ENCODE measurements around the gene URB2. TPM values are rescaled to one million over a fixed set of nuclear protein-coding genes. Genes with fewer than 3 reads are reported as not detected.
A peak's percentile ranks its signal among the peaks of the same experiment; 100 is the strongest.

URB2 gene
- total RNA-seq, 2 experiments from 2014 or later, result 28.9 to 30.1 TPM

DNA sequence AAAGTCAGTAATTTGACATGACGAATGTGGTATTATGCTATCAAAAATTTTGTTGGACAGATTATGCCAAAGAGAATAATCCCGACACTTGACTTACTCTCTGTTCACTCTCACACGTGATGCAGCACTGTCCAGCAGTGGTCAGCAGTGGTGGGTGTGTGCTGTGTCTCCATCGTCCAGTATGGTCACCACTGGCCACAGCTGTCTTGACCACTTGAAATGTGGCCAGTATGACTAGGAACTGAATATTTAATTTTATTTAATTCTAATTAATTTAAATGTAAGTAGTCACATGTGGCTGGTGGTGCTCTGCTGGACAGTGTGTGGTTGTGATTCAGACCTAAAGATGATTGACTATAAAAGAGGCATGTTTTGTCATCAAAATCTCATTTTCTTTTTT lies 24.0 kb downstream of the URB2 start:
- Mint-ChIP-seq H3K36me3 (peaks cover 14% of the 10 kb centered on the region), H3K27ac (no peak overlapping the region), H3K4me3 (no peak overlapping the region), H3K4me1 (no peaks in the 10 kb centered on the region), H3K27me3 (no peaks in the 10 kb centered on the region), H3K9me3 (no peaks in the 10 kb centered on the region)
- DNase-seq, result no peak

- Mint-ChIP-seq H3K9me3 (no peaks in the 10 kb centered on the region), H3K27me3 (no peaks in the 10 kb centered on the region), H3K4me3 (no peak overlapping the region), H3K27ac (no peak overlapping the region), H3K36me3 (peaks cover 11% of the 10 kb centered on the region), H3K4me1 (no peaks in the 10 kb centered on the region)
- DNase-seq, result no peak
These were observed 25.5 kb downstream of the URB2 start for GRCh38 chr1:229651546-229651945.

- no peak overlapping the region for H3K4me3 Mint-ChIP-seq
- H3K27ac Mint-ChIP-seq, result no peak overlapping the region
- H3K4me1 Mint-ChIP-seq, result peaks cover 6% of the 10 kb centered on the region
- peaks cover 11% of the 10 kb centered on the region for H3K36me3 Mint-ChIP-seq
- H3K9me3 Mint-ChIP-seq, result no peaks in the 10 kb centered on the region
- no peaks in the 10 kb centered on the region for H3K27me3 Mint-ChIP-seq
- no peak for DNase-seq
These were observed 27.4 kb downstream of the URB2 start for GRCh38 chr1:229653420-229653819.

GRCh38 chr1:229655781-229656180 lies 29.7 kb downstream of the URB2 start:
- Mint-ChIP-seq H3K4me1 (peaks cover 6% of the 10 kb centered on the region), H3K4me3 (no peak overlapping the region), H3K27me3 (no peaks in the 10 kb centered on the region), H3K36me3 (peaks cover 19% of the 10 kb centered on the region), H3K27ac (no peak overlapping the region), H3K9me3 (no peaks in the 10 kb centered on the region)
- no peak for DNase-seq

GRCh38 chr1:229657993-229658755 lies 32.1 kb downstream of the URB2 start:
- H3K4me3 Mint-ChIP-seq, result no peak overlapping the region
- no peak overlapping the region for H3K27ac Mint-ChIP-seq
- H3K27me3 Mint-ChIP-seq, result no peaks in the 10 kb centered on the region
- DNase-seq, result no peak
- H3K4me1 Mint-ChIP-seq, result peaks cover 13% of the 10 kb centered on the region
- H3K9me3 Mint-ChIP-seq, result no peaks in the 10 kb centered on the region
- H3K36me3 Mint-ChIP-seq, result peaks cover 37% of the 10 kb centered on the region

DNA sequence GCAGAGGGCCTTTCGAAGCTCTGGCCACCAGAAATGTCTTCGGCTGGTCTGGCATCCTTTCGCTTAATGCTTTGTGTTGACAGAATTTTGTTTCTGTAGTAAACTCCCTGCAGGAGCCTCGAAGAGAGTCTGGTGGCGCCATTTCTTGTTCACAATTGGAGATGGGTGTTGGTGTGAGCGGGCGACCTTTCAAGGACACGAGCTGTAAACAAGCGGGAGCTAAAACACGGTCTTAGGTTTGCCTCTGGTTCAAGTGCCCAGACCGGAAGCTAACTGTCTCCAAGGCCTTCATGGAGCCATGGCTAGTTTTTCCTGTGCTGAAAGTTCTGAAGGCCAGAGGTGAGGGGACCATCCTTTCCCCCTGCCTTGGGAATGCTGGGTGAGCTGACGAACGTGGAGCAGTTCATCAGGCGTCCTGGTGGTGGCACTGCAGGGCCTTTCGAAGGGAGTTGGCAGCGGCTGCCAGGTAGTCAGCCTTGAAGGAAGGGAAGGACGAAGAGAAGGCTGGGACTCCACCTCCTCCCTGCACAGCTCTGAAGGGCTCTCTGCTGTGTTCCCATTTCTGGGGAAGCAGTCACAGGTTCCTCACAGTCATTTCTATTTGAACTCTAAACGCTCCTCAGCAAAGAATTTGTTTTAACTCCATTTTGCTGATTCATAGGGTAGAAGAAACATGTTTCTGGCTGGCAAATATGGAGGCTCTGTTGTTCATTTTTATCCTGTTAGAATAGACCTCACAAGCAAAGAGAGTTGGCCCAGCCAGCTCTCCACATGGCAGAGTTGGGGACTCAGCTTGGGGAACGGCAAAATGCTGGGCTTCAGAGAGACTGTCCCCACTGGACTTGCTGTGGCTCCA lies 35.2 kb downstream of the URB2 start:
- H3K27me3 Mint-ChIP-seq, result no peaks in the 10 kb centered on the region
- H3K4me3 Mint-ChIP-seq, result no peak overlapping the region
- H3K36me3 Mint-ChIP-seq, result peaks cover 33% of the 10 kb centered on the region
- H3K4me1 Mint-ChIP-seq, result peaks cover 13% of the 10 kb centered on the region
- H3K27ac Mint-ChIP-seq, result peak overlapping the region; percentile 17
- H3K9me3 Mint-ChIP-seq, result no peaks in the 10 kb centered on the region
- peak; percentile 57 for DNase-seq

GRCh38 chr1:229661897-229662296 lies 35.9 kb downstream of the URB2 start:
- Mint-ChIP-seq H3K27me3 (no peaks in the 10 kb centered on the region), H3K9me3 (no peaks in the 10 kb centered on the region), H3K4me1 (peaks cover 13% of the 10 kb centered on the region), H3K36me3 (peaks cover 34% of the 10 kb centered on the region), H3K27ac (no peak overlapping the region), H3K4me3 (no peak overlapping the region)
- no peak for DNase-seq

- Mint-ChIP-seq H3K27ac (no peak overlapping the region), H3K4me3 (no peak overlapping the region), H3K27me3 (no peaks in the 10 kb centered on the region), H3K4me1 (peaks cover 7% of the 10 kb centered on the region), H3K9me3 (no peaks in the 10 kb centered on the region), H3K36me3 (peaks cover 29% of the 10 kb centered on the region)
- DNase-seq, result peak; percentile 83
These were observed 38.2 kb downstream of the URB2 start for GRCh38 chr1:229664133-229664689.

DNA sequence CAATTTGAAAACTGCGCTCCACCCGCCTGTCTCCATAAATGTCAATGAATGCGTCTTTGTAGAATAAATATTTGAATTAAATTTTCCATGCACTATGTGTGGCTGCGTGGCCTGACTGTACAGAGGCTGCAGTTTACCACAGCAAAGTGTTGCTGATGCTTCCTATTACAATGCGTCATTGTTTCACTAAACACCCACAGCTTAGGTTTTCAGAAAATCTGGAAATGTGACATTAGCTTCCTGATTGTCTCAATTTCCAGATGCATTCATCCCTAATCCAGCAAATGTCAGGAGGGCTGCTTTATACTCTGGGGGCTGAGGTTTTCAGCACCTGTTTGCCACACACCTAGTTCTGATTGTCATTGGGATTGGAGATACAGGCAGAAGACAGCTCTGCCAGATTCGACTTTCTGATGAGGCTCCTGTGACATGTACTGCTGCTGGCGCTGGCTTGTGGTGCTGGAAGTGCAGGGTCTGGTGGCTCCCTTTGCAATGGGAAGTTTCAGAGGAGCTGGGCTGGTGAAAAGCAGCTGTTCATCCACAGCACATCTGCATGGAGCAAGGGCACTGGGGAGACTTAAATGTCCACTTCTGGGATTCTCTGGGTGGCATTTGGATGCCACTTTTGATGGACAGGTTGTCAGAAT lies 40.0 kb downstream of the URB2 start:
- no peak overlapping the region for H3K4me3 Mint-ChIP-seq
- H3K36me3 Mint-ChIP-seq, result peaks cover 24% of the 10 kb centered on the region
- no peaks in the 10 kb centered on the region for H3K27me3 Mint-ChIP-seq
- no peaks in the 10 kb centered on the region for H3K9me3 Mint-ChIP-seq
- H3K27ac Mint-ChIP-seq, result no peak overlapping the region
- peaks cover 5% of the 10 kb centered on the region for H3K4me1 Mint-ChIP-seq
- DNase-seq, result no peak

DNA sequence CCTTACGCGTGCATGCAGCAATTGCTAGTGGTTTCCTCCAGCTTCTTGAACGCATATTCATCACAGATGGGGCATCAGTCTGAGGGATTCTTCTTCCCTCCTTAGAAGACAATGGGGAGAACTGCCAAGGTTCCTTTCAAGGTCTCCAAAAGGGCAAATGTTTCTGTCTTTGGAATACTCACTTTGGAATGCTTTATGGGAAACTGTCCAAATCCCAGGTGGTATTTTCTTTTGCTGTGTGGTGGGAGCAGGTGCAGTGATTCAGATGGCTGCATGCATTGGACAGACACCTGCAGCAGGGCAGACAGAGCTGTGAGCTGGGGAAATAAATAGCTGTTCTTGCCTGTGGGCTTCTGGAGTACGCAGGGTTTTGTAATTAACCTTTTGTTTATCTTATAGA lies 40.5 kb downstream of the URB2 start:
- Mint-ChIP-seq H3K4me3 (no peak overlapping the region), H3K4me1 (no peaks in the 10 kb centered on the region), H3K27me3 (no peaks in the 10 kb centered on the region), H3K9me3 (no peaks in the 10 kb centered on the region), H3K27ac (no peak overlapping the region), H3K36me3 (peaks cover 19% of the 10 kb centered on the region)
- DNase-seq, result no peak

DNA sequence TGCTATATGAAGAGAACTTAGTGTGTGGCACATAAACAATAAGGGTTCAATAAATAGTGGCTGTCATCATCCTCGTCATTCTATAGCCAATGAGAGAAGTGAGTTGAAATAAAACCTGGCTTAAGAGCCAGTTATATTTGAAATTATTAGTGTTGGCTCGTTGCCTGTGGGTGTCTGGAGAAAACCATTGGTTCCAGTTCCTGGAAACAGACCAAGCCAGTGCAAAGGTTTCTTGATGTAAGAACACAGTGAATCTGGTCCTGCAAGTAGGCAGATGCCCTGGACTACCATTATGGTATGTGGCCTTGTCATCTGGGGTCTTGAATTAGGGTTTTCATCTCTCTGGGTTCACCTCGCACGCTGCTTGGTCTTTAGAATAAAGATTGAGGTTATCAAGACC lies 43.3 kb downstream of the URB2 start:
- DNase-seq, result no peak
- Mint-ChIP-seq H3K4me1 (peaks cover 5% of the 10 kb centered on the region), H3K36me3 (peaks cover 15% of the 10 kb centered on the region), H3K27me3 (no peaks in the 10 kb centered on the region), H3K27ac (no peak overlapping the region), H3K9me3 (no peaks in the 10 kb centered on the region), H3K4me3 (no peak overlapping the region)

DNA sequence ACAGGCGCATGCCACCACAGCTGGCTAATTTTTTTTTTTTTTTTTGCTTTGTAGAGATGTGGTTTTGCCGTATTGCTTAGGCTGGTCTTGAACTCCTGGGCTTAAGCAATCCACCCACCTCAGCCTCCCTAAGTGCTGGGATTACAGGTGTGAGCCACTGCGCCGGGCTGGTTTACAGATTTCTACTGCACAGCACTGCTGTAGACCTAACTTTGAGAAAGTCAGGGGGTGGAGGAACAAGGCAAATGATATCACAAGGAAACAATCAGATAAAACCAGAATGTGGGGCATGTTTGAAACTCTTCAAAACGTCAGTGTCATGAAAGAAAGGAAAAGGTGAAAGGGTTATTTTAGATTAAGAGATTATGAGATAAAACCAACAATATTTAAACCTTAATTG lies 45.3 kb downstream of the URB2 start:
- no peak for DNase-seq
- no peak overlapping the region for H3K27ac Mint-ChIP-seq
- H3K27me3 Mint-ChIP-seq, result no peaks in the 10 kb centered on the region
- peaks cover 13% of the 10 kb centered on the region for H3K36me3 Mint-ChIP-seq
- H3K4me1 Mint-ChIP-seq, result peaks cover 7% of the 10 kb centered on the region
- no peak overlapping the region for H3K4me3 Mint-ChIP-seq
- no peaks in the 10 kb centered on the region for H3K9me3 Mint-ChIP-seq

DNA sequence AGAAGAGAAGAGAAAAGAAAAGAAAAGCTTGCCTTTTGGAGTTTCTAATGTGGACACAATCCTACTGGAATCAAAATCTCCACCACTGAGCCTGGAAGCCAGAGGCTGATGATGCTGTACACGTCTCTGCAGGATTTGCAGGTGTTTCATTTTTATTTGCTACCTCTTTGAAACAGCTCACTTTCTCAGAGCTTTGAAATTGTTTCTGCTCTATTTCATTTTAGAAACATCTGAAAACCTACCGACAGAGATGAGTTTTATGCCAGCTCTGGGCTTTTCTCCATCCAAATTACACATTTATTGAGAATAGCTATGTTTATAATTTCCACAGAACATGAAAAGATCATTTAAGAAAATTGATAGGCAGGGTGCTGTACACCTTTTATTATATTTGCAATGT lies 46.2 kb downstream of the URB2 start:
- peaks cover 7% of the 10 kb centered on the region for H3K4me1 Mint-ChIP-seq
- H3K36me3 Mint-ChIP-seq, result peaks cover 13% of the 10 kb centered on the region
- DNase-seq, result no peak
- no peak overlapping the region for H3K4me3 Mint-ChIP-seq
- no peaks in the 10 kb centered on the region for H3K9me3 Mint-ChIP-seq
- H3K27me3 Mint-ChIP-seq, result no peaks in the 10 kb centered on the region
- no peak overlapping the region for H3K27ac Mint-ChIP-seq

DNA sequence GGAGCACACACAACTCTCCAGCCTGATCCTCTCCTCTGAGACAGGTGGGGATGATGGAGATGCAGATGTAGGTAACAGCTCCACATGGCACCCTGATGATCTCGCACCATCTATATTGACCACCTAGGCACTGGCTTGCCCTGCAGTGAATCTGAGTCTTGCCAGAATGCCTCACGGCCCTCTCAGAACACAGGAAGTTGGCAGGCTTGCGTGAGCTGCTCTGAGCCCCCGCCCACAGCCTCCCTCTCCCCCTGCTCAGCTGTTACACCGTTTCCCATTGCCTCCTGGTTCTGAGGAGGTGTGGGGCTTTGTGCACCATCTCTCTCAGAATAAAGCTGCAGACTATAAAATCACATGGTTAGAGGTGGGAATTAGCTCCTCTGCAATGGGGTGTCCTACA lies 48.0 kb downstream of the URB2 start:
- Mint-ChIP-seq H3K4me1 (peaks cover 7% of the 10 kb centered on the region), H3K27ac (no peak overlapping the region), H3K4me3 (no peak overlapping the region), H3K9me3 (no peaks in the 10 kb centered on the region), H3K36me3 (peaks cover 8% of the 10 kb centered on the region), H3K27me3 (no peaks in the 10 kb centered on the region)
- DNase-seq, result no peak

DNA sequence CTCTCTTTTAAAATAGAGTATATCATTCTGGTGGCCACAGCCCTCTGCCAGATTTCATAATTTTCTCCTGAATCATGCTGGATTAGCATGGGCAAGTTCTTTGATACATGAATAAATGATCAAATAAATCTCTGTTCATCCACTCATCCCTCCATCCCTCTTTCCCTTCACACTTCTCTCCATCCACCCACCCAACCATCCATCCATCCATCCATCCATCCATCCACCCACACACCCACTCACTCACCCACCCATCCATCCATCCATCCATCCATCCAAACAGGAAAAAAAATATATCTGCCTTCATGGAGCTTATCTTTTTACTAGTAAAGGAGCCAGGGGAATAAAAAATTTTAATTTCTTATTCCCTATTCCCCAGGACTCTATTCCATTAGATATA lies 49.3 kb downstream of the URB2 start:
- Mint-ChIP-seq H3K27ac (no peak overlapping the region), H3K9me3 (no peaks in the 10 kb centered on the region)

More for the DNA sequence above, 49.3 kb downstream of the URB2 start:
- Mint-ChIP-seq H3K4me1 (peaks cover 7% of the 10 kb centered on the region), H3K36me3 (peaks cover 6% of the 10 kb centered on the region), H3K27me3 (no peaks in the 10 kb centered on the region), H3K4me3 (no peak overlapping the region)
- DNase-seq, result no peak

Measured in activated naive CD8-positive, alpha-beta T cell treated with anti-CD3 and anti-CD28 coated beads for 36 hours (primary cell).